ENCODE results near the gene UBR2.
"Not testable (repeated sequence)": the region's sequence is repeated elsewhere in the genome, so short reads cannot be mapped to it uniquely, and the experiment has no call there.

UBR2 gene

GRCh38 chr6:42674368-42674767, 110.5 kb downstream of the UBR2 start:
- not testable (repeated sequence) for H3K4me3 Mint-ChIP-seq, H3K27ac Mint-ChIP-seq, ATAC-seq, H3K27me3 Mint-ChIP-seq, H3K9me3 Mint-ChIP-seq, DNase-seq
- H3K4me1 Mint-ChIP-seq = peaks cover 17% of the 10 kb centered on the region
- H3K36me3 Mint-ChIP-seq (ENCODE audit: low read depth) = peaks cover 58% of the 10 kb centered on the region

- Mint-ChIP-seq H3K36me3 (ENCODE audit: low read depth) (peaks cover 59% of the 10 kb centered on the region), H3K9me3 (no peaks in the 10 kb centered on the region), H3K27ac (no peak overlapping the region), H3K4me3 (no peak overlapping the region), H3K4me1 (peaks cover 17% of the 10 kb centered on the region), H3K27me3 (no peaks in the 10 kb centered on the region)
- DNase-seq (no peak), ATAC-seq (no peak)
These were observed 111.0 kb downstream of the UBR2 start for GRCh38 chr6:42674780-42675179.

- no peak for ATAC-seq
- Mint-ChIP-seq H3K4me1 (no peaks in the 10 kb centered on the region), H3K27ac (no peak overlapping the region), H3K27me3 (no peaks in the 10 kb centered on the region), H3K9me3 (no peaks in the 10 kb centered on the region), H3K4me3 (no peak overlapping the region), H3K36me3 (ENCODE audit: low read depth) (peaks cover 53% of the 10 kb centered on the region)
- no peak for DNase-seq
These were observed 115.5 kb downstream of the UBR2 start for GRCh38 chr6:42679358-42679757.

- DNase-seq (no peak), ATAC-seq (no peak)
- Mint-ChIP-seq H3K9me3 (no peaks in the 10 kb centered on the region), H3K4me1 (peaks cover 25% of the 10 kb centered on the region), H3K4me3 (no peak overlapping the region), H3K27ac (peak overlapping the region; percentile 9), H3K36me3 (ENCODE audit: low read depth) (peaks cover 50% of the 10 kb centered on the region), H3K27me3 (no peaks in the 10 kb centered on the region)
These were observed 124.5 kb downstream of the UBR2 start for GRCh38 chr6:42688281-42688680.

- H3K9me3 Mint-ChIP-seq = no peaks in the 10 kb centered on the region
- peaks cover 54% of the 10 kb centered on the region for H3K36me3 Mint-ChIP-seq (ENCODE audit: low read depth)
- peak overlapping the region; percentile 49 for H3K27ac Mint-ChIP-seq
- no peak for DNase-seq
- no peaks in the 10 kb centered on the region for H3K27me3 Mint-ChIP-seq
- no peak overlapping the region for H3K4me3 Mint-ChIP-seq
- no peak for ATAC-seq
- H3K4me1 Mint-ChIP-seq = peaks cover 35% of the 10 kb centered on the region
These were observed 125.5 kb downstream of the UBR2 start for GRCh38 chr6:42689371-42689770.

GRCh38 chr6:42690151-42690702, 126.4 kb downstream of the UBR2 start:
- no peak for DNase-seq
- no peak for ATAC-seq
- peaks cover 52% of the 10 kb centered on the region for H3K36me3 Mint-ChIP-seq (ENCODE audit: low read depth)
- H3K4me3 Mint-ChIP-seq = no peak overlapping the region
- H3K27ac Mint-ChIP-seq = peak overlapping the region; percentile 47
- peaks cover 37% of the 10 kb centered on the region for H3K4me1 Mint-ChIP-seq
- H3K9me3 Mint-ChIP-seq = no peaks in the 10 kb centered on the region
- no peaks in the 10 kb centered on the region for H3K27me3 Mint-ChIP-seq

GRCh38 chr6:42690872-42691271, 127.0 kb downstream of the UBR2 start:
- Mint-ChIP-seq H3K9me3 (no peaks in the 10 kb centered on the region), H3K36me3 (ENCODE audit: low read depth) (peaks cover 48% of the 10 kb centered on the region), H3K27ac (peak overlapping the region; percentile 47)

GRCh38 chr6:42692137-42692911, 128.5 kb downstream of the UBR2 start:
- DNase-seq (peak; percentile 22), ATAC-seq (peak; percentile 78)
- H3K4me3 Mint-ChIP-seq = no peak overlapping the region
- H3K9me3 Mint-ChIP-seq = no peaks in the 10 kb centered on the region
- H3K27ac Mint-ChIP-seq = peak overlapping the region; percentile 73
- peaks cover 42% of the 10 kb centered on the region for H3K36me3 Mint-ChIP-seq (ENCODE audit: low read depth)
- no peaks in the 10 kb centered on the region for H3K27me3 Mint-ChIP-seq
- H3K4me1 Mint-ChIP-seq = peaks cover 37% of the 10 kb centered on the region

More at GRCh38 chr6:42690872-42691271, 127.0 kb downstream of the UBR2 start:
- Mint-ChIP-seq H3K4me3 (no peak overlapping the region), H3K4me1 (peaks cover 37% of the 10 kb centered on the region), H3K27me3 (no peaks in the 10 kb centered on the region)
- no peak for ATAC-seq
- DNase-seq = no peak

- DNase-seq (no peak), ATAC-seq (peak; percentile 11)
- peaks cover 34% of the 10 kb centered on the region for H3K36me3 Mint-ChIP-seq (ENCODE audit: low read depth)
- H3K4me3 Mint-ChIP-seq = no peak overlapping the region
- peaks cover 37% of the 10 kb centered on the region for H3K4me1 Mint-ChIP-seq
- H3K27ac Mint-ChIP-seq = peak overlapping the region; percentile 70
- no peaks in the 10 kb centered on the region for H3K9me3 Mint-ChIP-seq
- H3K27me3 Mint-ChIP-seq = no peaks in the 10 kb centered on the region
These were observed 130.0 kb downstream of the UBR2 start for GRCh38 chr6:42693725-42694323.

- H3K4me1 Mint-ChIP-seq = peaks cover 37% of the 10 kb centered on the region
- H3K27ac Mint-ChIP-seq = peak overlapping the region; percentile 11
- H3K9me3 Mint-ChIP-seq = no peaks in the 10 kb centered on the region
- no peak overlapping the region for H3K4me3 Mint-ChIP-seq
- H3K27me3 Mint-ChIP-seq = no peaks in the 10 kb centered on the region
- peaks cover 28% of the 10 kb centered on the region for H3K36me3 Mint-ChIP-seq (ENCODE audit: low read depth)
- DNase-seq (no peak), ATAC-seq (no peak)
These were observed 130.8 kb downstream of the UBR2 start for GRCh38 chr6:42694586-42694985.

- Mint-ChIP-seq H3K9me3 (no peaks in the 10 kb centered on the region), H3K36me3 (ENCODE audit: low read depth) (peaks cover 20% of the 10 kb centered on the region), H3K4me3 (no peak overlapping the region), H3K27me3 (no peaks in the 10 kb centered on the region), H3K4me1 (peaks cover 27% of the 10 kb centered on the region), H3K27ac (no peak overlapping the region)
- no peak for DNase-seq
- no peak for ATAC-seq
These were observed 132.9 kb downstream of the UBR2 start for GRCh38 chr6:42696526-42697267.

GRCh38 chr6:42697268-42697655, 133.4 kb downstream of the UBR2 start:
- Mint-ChIP-seq H3K4me3 (no peak overlapping the region), H3K9me3 (no peaks in the 10 kb centered on the region), H3K36me3 (ENCODE audit: low read depth) (peaks cover 20% of the 10 kb centered on the region), H3K4me1 (peaks cover 22% of the 10 kb centered on the region), H3K27ac (no peak overlapping the region), H3K27me3 (no peaks in the 10 kb centered on the region)
- ATAC-seq (no peak), DNase-seq (no peak)

- no peak for DNase-seq
- Mint-ChIP-seq H3K4me1 (peaks cover 13% of the 10 kb centered on the region), H3K9me3 (no peaks in the 10 kb centered on the region), H3K36me3 (ENCODE audit: low read depth) (peaks cover 15% of the 10 kb centered on the region), H3K27ac (no peak overlapping the region), H3K27me3 (no peaks in the 10 kb centered on the region), H3K4me3 (no peak overlapping the region)
- no peak for ATAC-seq
These were observed 134.4 kb downstream of the UBR2 start for GRCh38 chr6:42698217-42698616.

GRCh38 chr6:42702200-42702599, 138.4 kb downstream of the UBR2 start:
- no peaks in the 10 kb centered on the region for H3K9me3 Mint-ChIP-seq
- no peak for DNase-seq
- no peak overlapping the region for H3K4me3 Mint-ChIP-seq
- no peak overlapping the region for H3K27ac Mint-ChIP-seq
- no peaks in the 10 kb centered on the region for H3K36me3 Mint-ChIP-seq (ENCODE audit: low read depth)
- H3K4me1 Mint-ChIP-seq = no peaks in the 10 kb centered on the region
- H3K27me3 Mint-ChIP-seq = no peaks in the 10 kb centered on the region
- no peak for ATAC-seq

All from activated naive CD8-positive, alpha-beta T cell treated with anti-CD3 and anti-CD28 coated beads, Interleukin-2, amount 50 U/mL, for 24 hours (primary cell).